KMS-11 (cell line): ENCODE results near the gene TBR1.

ENCODE experiments used
- H2AFZ ChIP-seq: fragments of 200-600 bp; sonication (generic); 2 replicates; pipeline ENCODE4 v1.6.1; 2016; ENCODE audit warnings: antibody characterized with exemption, mixed run types, low read depth
- H3K27ac ChIP-seq: fragments of 200-600 bp; sonication (generic); 2 replicates; pipeline ENCODE4 v1.6.1; 2016; ENCODE audit warnings: mild to moderate bottlenecking, mixed run types
- H3K27me3 ChIP-seq: fragments of 200-600 bp; sonication (generic); 2 replicates; pipeline ENCODE4 v1.6.1; 2017; ENCODE audit warnings: mild to moderate bottlenecking, low read depth, mixed run types, moderate library complexity; ENCODE audit not compliant: insufficient read depth
- H3K36me3 ChIP-seq: fragments of 200-600 bp; sonication (generic); 2 replicates; pipeline ENCODE4 v1.6.1; 2017; ENCODE audit warnings: mild to moderate bottlenecking, mixed run types; ENCODE audit not compliant: insufficient read depth
- H3K4me1 ChIP-seq: fragments of 200-600 bp; sonication (generic); 2 replicates; pipeline ENCODE4 v1.6.1; 2016; ENCODE audit warnings: mild to moderate bottlenecking, low read depth, mixed run types; ENCODE audit not compliant: poor library complexity, severe bottlenecking
- H3K4me2 ChIP-seq: fragments of 200-600 bp; sonication (generic); 2 replicates; pipeline ENCODE4 v1.7.0; 2016; ENCODE audit warnings: mild to moderate bottlenecking, mixed run types
- H3K4me3 ChIP-seq: fragments of 200-600 bp; sonication (generic); IDR thresholded peaks from 2 replicates; pipeline ENCODE4 v1.6.1; 2017; ENCODE audit warnings: low read depth, low read length, mixed read lengths; ENCODE audit not compliant: insufficient read depth
- H3K79me2 ChIP-seq: fragments of 200-600 bp; sonication (generic); 2 replicates; pipeline ENCODE4 v1.6.1; 2016; ENCODE audit warnings: low read depth, mixed run types; ENCODE audit not compliant: insufficient read depth
- H3K9ac ChIP-seq: fragments of 200-600 bp; sonication (generic); 2 replicates; pipeline ENCODE4 v1.6.1; 2016; ENCODE audit warnings: mild to moderate bottlenecking, mixed run types
- H4K20me1 ChIP-seq: fragments of 200-600 bp; sonication (generic); 2 replicates; pipeline ENCODE4 v1.6.1; 2016; ENCODE audit warnings: mild to moderate bottlenecking, mixed run types; ENCODE audit not compliant: insufficient read depth
- CTCF ChIP-seq: fragments of 200-600 bp; sonication (generic); conservative IDR thresholded peaks from 2 replicates; pipeline ENCODE4 v1.6.1; 2017; ENCODE audit warnings: low read depth, mild to moderate bottlenecking, antibody characterized with exemption, low read length, moderate library complexity, mixed read lengths

The TBR1 gene

GRCh38 chr2:161371869-161372268 is 44.2 kb upstream of the TBR1 start:
- Histone ChIP-seq H3K4me3 (no peak overlapping the region), H4K20me1 (no peaks in the 10 kb centered on the region), H3K4me1 (peaks cover 7% of the 10 kb centered on the region), H3K4me2 (no peak overlapping the region), H2AFZ (no peak overlapping the region), H3K36me3 (0 out of 2 replicates have a peak, but pooled peaks cover 4% of the 10 kb centered on the region), H3K79me2 (no peaks in the 10 kb centered on the region), H3K27ac (no peak overlapping the region), H3K27me3 (no peaks in the 10 kb centered on the region), H3K9ac (no peak overlapping the region)
- TF ChIP-seq CTCF: no peak

- H3K79me2 ChIP-seq: no peaks in the 10 kb centered on the region
Observed at GRCh38 chr2:161373942-161374341, 42.2 kb upstream of the TBR1 start.

GRCh38 chr2:161374446-161374845 is 41.7 kb upstream of the TBR1 start:
- no peak overlapping the region for H3K4me3 ChIP-seq
- no peaks in the 10 kb centered on the region for H4K20me1 ChIP-seq
- no peak overlapping the region for H3K9ac ChIP-seq
- H3K27ac ChIP-seq: no peak overlapping the region
- no peaks in the 10 kb centered on the region for H3K79me2 ChIP-seq
- H3K27me3 ChIP-seq: no peaks in the 10 kb centered on the region
- no peak overlapping the region for H3K4me2 ChIP-seq
- H3K4me1 ChIP-seq: peaks cover 7% of the 10 kb centered on the region
- 0 out of 2 replicates have a peak, but pooled peaks cover 4% of the 10 kb centered on the region for H3K36me3 ChIP-seq
- no peak for TF ChIP-seq CTCF
- H2AFZ ChIP-seq: no peak overlapping the region

More at GRCh38 chr2:161373942-161374341, 42.2 kb upstream of the TBR1 start:
- peaks cover 7% of the 10 kb centered on the region for H3K4me1 ChIP-seq
- no peak for TF ChIP-seq CTCF
- 0 out of 2 replicates have a peak, but pooled peaks cover 4% of the 10 kb centered on the region for H3K36me3 ChIP-seq
- no peaks in the 10 kb centered on the region for H4K20me1 ChIP-seq
- no peak overlapping the region for H3K27ac ChIP-seq
- no peaks in the 10 kb centered on the region for H3K27me3 ChIP-seq
- no peak overlapping the region for H2AFZ ChIP-seq
- no peak overlapping the region for H3K4me2 ChIP-seq
- H3K4me3 ChIP-seq: no peak overlapping the region
- no peak overlapping the region for H3K9ac ChIP-seq

GRCh38 chr2:161379740-161380139 is 36.4 kb upstream of the TBR1 start:
- Histone ChIP-seq H2AFZ (no peak overlapping the region), H3K4me3 (no peak overlapping the region), H3K4me1 (peaks cover 25% of the 10 kb centered on the region), H4K20me1 (no peaks in the 10 kb centered on the region), H3K36me3 (no peaks in the 10 kb centered on the region), H3K9ac (no peak overlapping the region), H3K27me3 (no peaks in the 10 kb centered on the region), H3K4me2 (no peak overlapping the region), H3K27ac (no peak overlapping the region), H3K79me2 (no peaks in the 10 kb centered on the region)
- no peak for TF ChIP-seq CTCF
